NT2/D1 (cell line): ENCODE measurements around the gene RFC1.

Experiments
- DNase-seq: peaks from one replicate; pipeline ENCODE4 v3.0.0-alpha.2; 2011; ENCODE audit warnings: low read depth, low spot score
- H3K27me3 ChIP-seq: 2 replicates; pipeline ENCODE4 v1.6.0; 2011; ENCODE audit warnings: mild to moderate bottlenecking; ENCODE audit not compliant: insufficient read length, insufficient read depth
- H3K36me3 ChIP-seq: 2 replicates; pipeline ENCODE4 v1.6.1; 2011; ENCODE audit warnings: mild to moderate bottlenecking, low read length, mixed read lengths; ENCODE audit not compliant: insufficient read depth, insufficient read length
- H3K4me1 ChIP-seq: 2 replicates; pipeline ENCODE4 v1.5.1; 2011; ENCODE audit not compliant: insufficient read depth, insufficient read length
- H3K4me3 ChIP-seq: 2 replicates; pipeline ENCODE4 v1.5.1; 2011; ENCODE audit warnings: low read depth; ENCODE audit not compliant: insufficient read length
- H3K9ac ChIP-seq: 2 replicates; pipeline ENCODE4 v1.6.0; 2011; ENCODE audit warnings: low read depth; ENCODE audit not compliant: insufficient read length
- H3K9me3 ChIP-seq: 2 replicates; pipeline ENCODE4 v1.5.1; 2011; ENCODE audit warnings: mild to moderate bottlenecking, low read length; ENCODE audit not compliant: insufficient read depth
- SUZ12 ChIP-seq: IDR thresholded peaks from 2 replicates; pipeline ENCODE4 v1.6.1; 2011; ENCODE audit not compliant: insufficient read length, insufficient read depth; ENCODE audit errors: extremely low read depth
- YY1 ChIP-seq: IDR thresholded peaks from 2 replicates; pipeline ENCODE4 v1.6.1; 2011; ENCODE audit not compliant: insufficient read length, insufficient read depth
- ZNF274 ChIP-seq: IDR thresholded peaks from 2 replicates; pipeline ENCODE4 v1.6.1; 2011; ENCODE audit warnings: mild to moderate bottlenecking, low read depth, low read length

Gene RFC1

DNA sequence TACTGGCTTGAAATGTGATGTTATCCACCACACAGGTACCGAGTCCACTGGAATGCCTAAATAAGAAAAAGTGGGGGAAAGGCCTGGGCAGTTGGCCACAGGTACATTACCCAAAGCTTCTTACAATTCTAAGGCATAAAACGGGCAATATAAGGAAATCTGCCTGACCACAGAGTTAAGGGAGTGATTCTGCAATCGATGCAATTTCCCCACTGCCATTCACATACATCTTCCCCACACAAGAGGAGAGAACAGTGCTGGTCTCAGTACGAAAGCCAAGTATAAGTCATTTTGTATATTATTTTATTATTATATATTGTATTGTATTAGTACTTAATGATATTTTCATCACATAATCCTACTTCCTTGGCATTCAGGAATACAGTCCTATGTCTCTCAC, 30.6 kb downstream of the RFC1 start:
- Histone ChIP-seq H3K27me3 (no peaks in the 10 kb centered on the region), H3K4me1 (no peaks in the 10 kb centered on the region), H3K36me3 (no peaks in the 10 kb centered on the region), H3K9ac (no peak overlapping the region), H3K9me3 (no peaks in the 10 kb centered on the region), H3K4me3 (no peak overlapping the region)
- no peak for DNase-seq
- TF ChIP-seq YY1 (no peak), SUZ12 (no peak), ZNF274 (no peak)

DNA sequence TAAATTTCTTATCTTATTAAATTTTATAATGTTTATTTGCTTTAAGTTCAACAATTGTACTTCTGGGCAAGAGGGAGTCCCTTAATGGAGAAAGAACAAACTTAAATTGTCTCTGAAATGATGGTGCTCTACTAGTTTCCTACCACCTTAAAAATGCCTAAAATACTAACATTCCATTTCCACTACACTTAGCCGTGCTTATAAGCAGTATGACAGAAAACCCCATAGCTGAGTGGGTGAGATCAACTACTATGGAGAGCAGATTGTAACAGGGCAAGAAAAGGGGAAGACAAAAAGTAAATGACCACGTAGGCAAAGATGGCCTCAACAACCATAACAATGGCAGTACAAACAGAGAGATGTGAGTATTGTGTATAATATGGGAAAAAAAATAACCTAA, 35.0 kb downstream of the RFC1 start:
- H3K9me3 ChIP-seq = no peaks in the 10 kb centered on the region
- H3K36me3 ChIP-seq = peaks cover 8% of the 10 kb centered on the region
- DNase-seq = no peak
- no peak overlapping the region for H3K4me3 ChIP-seq
- no peak for TF ChIP-seq ZNF274
- TF ChIP-seq YY1 = no peak
- TF ChIP-seq SUZ12 = no peak
- no peaks in the 10 kb centered on the region for H3K4me1 ChIP-seq
- H3K9ac ChIP-seq = no peak overlapping the region
- no peaks in the 10 kb centered on the region for H3K27me3 ChIP-seq

GRCh38 chr4:39330353-39330752, 35.8 kb downstream of the RFC1 start:
- no peak for DNase-seq
- Histone ChIP-seq H3K9ac (no peak overlapping the region), H3K4me1 (no peaks in the 10 kb centered on the region), H3K4me3 (no peak overlapping the region), H3K27me3 (no peaks in the 10 kb centered on the region), H3K36me3 (peaks cover 16% of the 10 kb centered on the region), H3K9me3 (no peaks in the 10 kb centered on the region)
- no peak for TF ChIP-seq YY1
- TF ChIP-seq ZNF274 = no peak
- no peak for TF ChIP-seq SUZ12

DNA sequence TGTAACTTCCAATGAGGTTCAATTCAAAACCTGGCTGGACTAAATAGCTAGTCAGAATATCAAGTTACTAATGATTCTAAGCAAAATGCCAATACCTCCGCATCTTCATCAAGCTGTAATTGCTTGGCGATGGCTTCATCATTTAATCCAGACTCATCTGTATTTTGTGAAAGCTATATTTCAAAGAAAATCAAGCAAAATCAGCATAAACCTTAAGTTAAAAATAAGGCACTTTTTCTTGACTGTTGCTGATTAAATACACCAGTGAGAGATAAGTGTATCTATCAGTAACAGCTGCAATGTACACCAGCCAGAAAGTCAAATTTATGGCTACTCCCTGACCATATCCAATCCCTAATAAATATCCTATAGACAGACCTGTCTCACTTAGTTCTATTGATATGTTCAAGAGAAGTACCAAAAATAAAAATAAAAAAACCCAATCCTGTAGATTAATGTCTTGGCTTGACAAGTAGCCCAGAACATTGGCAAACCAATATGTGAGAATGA, 39.6 kb downstream of the RFC1 start:
- Histone ChIP-seq H3K9me3 (no peaks in the 10 kb centered on the region), H3K4me3 (no peak overlapping the region), H3K27me3 (no peaks in the 10 kb centered on the region), H3K4me1 (no peaks in the 10 kb centered on the region), H3K36me3 (peaks cover 24% of the 10 kb centered on the region), H3K9ac (no peak overlapping the region)
- no peak for DNase-seq
- TF ChIP-seq ZNF274 = no peak
- no peak for TF ChIP-seq SUZ12
- TF ChIP-seq YY1 = no peak

DNA sequence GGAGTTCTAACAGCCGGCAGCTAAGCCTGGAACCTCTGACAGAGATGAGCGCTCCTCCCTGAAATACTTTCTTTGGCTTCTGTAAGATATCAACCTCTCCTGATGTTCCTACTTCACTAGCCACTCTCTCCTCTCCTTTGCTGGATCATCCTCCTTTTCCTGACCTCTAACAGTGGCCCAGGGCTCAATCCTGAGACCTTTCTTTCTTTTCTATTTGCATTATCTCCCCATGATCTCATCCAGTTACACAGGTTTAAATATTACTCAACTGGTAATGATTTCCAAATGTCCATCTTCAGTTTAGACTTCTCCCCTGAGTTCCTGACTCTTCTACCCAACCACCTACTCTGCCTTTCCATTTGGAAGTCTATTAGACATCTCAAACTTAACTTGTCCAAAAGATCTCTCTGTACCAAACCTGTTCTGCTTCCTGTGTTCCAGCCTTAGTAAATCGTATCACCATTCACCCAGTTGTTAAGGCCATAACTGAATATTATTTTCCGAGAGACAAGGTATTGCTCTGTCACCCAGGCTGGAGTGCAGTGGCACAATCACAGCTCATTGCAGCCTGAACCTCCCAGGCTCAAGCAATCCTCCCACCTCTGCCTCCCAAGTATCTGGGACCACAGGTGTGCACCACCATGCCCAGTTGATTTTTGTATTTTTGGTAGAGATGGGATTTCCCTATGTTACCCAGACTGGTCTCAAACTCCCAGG, 41.1 kb downstream of the RFC1 start:
- TF ChIP-seq YY1 (no peak), SUZ12 (no peak), ZNF274 (no peak)
- Histone ChIP-seq H3K27me3 (no peaks in the 10 kb centered on the region), H3K9me3 (no peaks in the 10 kb centered on the region), H3K4me1 (no peaks in the 10 kb centered on the region), H3K36me3 (peaks cover 35% of the 10 kb centered on the region), H3K9ac (no peak overlapping the region), H3K4me3 (no peak overlapping the region)
- no peak for DNase-seq

DNA sequence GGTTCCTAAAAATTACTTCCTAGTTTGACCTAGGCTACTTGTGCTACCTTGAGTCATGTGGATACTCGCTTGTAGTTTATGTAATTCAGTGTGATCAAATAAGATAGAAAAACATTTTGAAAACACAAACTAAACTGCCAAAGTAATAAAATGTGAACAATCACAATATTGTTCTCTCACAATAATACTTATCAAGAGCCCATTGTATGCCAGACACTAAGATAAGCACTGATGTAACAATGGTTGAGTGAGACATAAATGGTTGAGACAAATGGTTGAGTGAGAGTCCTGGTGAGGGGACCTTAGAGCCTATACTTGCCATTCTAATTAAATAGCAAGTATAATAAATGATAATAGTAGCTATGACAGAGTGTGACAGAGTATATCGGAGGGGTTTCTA, 41.7 kb downstream of the RFC1 start:
- Histone ChIP-seq H3K9ac (no peak overlapping the region), H3K27me3 (no peaks in the 10 kb centered on the region), H3K4me3 (no peak overlapping the region), H3K4me1 (no peaks in the 10 kb centered on the region), H3K9me3 (no peaks in the 10 kb centered on the region), H3K36me3 (peaks cover 41% of the 10 kb centered on the region)
- no peak for TF ChIP-seq YY1
- DNase-seq = no peak

GRCh38 chr4:39323821-39324220, 42.3 kb downstream of the RFC1 start:
- Histone ChIP-seq H3K4me1 (no peaks in the 10 kb centered on the region), H3K9ac (no peak overlapping the region), H3K36me3 (peaks cover 45% of the 10 kb centered on the region), H3K27me3 (no peaks in the 10 kb centered on the region), H3K9me3 (no peaks in the 10 kb centered on the region), H3K4me3 (no peak overlapping the region)
- no peak for TF ChIP-seq YY1
- no peak for TF ChIP-seq ZNF274
- no peak for TF ChIP-seq SUZ12
- no peak for DNase-seq
